Measurements from ENCODE around the gene SCAF8.
"Not testable (repeated sequence)": the region's sequence is repeated elsewhere in the genome, so short reads cannot be mapped to it uniquely, and the experiment has no call there.

Gene SCAF8

GRCh38 chr6:154786144-154786868 lies 53.1 kb downstream of the SCAF8 start:
- no peak for DNase-seq

- DNase-seq = no peak
Measured at GRCh38 chr6:154791556-154792317, 58.5 kb downstream of the SCAF8 start.

GRCh38 chr6:154792325-154792724 lies 59.1 kb downstream of the SCAF8 start:
- no peak for DNase-seq

- no peak for DNase-seq
Measured at GRCh38 chr6:154792761-154793160, 59.5 kb downstream of the SCAF8 start.

GRCh38 chr6:154796484-154796883 lies 63.3 kb downstream of the SCAF8 start:
- DNase-seq = no peak

GRCh38 chr6:154797857-154798256 lies 64.6 kb downstream of the SCAF8 start:
- no peak for DNase-seq

- no peak for DNase-seq
Measured at GRCh38 chr6:154800338-154800737, 67.1 kb downstream of the SCAF8 start.

- no peak for DNase-seq
Measured at GRCh38 chr6:154805288-154805911, 72.2 kb downstream of the SCAF8 start.

- DNase-seq = no peak
Measured at GRCh38 chr6:154806804-154807203, 73.6 kb downstream of the SCAF8 start.

GRCh38 chr6:154811663-154812062 lies 78.4 kb downstream of the SCAF8 start:
- not testable (repeated sequence) for DNase-seq

GRCh38 chr6:154814063-154814462 lies 80.8 kb downstream of the SCAF8 start:
- no peak for DNase-seq

GRCh38 chr6:154815938-154816820 lies 83.0 kb downstream of the SCAF8 start:
- DNase-seq = no peak

GRCh38 chr6:154821099-154821498 lies 87.9 kb downstream of the SCAF8 start:
- no peak for DNase-seq

- no peak for DNase-seq
Measured at GRCh38 chr6:154821638-154822037, 88.4 kb downstream of the SCAF8 start.

- no peak for DNase-seq
Measured at GRCh38 chr6:154822947-154823558, 89.8 kb downstream of the SCAF8 start.

GRCh38 chr6:154824076-154824475 lies 90.9 kb downstream of the SCAF8 start:
- no peak for DNase-seq

- DNase-seq = no peak
Measured at GRCh38 chr6:154829970-154830369, 96.8 kb downstream of the SCAF8 start.

- no peak for DNase-seq
Measured at GRCh38 chr6:154830771-154831170, 97.6 kb downstream of the SCAF8 start.

- no peak for DNase-seq
Measured at GRCh38 chr6:154835307-154835706, 102.1 kb downstream of the SCAF8 start.

GRCh38 chr6:154839546-154839945 lies 106.3 kb downstream of the SCAF8 start:
- no peak for DNase-seq

- DNase-seq = no peak
Measured at GRCh38 chr6:154840363-154840762, 107.1 kb downstream of the SCAF8 start.

- no peak for DNase-seq
Measured at GRCh38 chr6:154841109-154841508, 107.9 kb downstream of the SCAF8 start.
